Psoas muscle (tissue), 8 donors: ENCODE results near the gene CYP27B1. TPM values are rescaled to one million over a fixed set of nuclear protein-coding genes. Genes with fewer than 3 reads are reported as not detected.
A peak's percentile ranks its signal among the peaks of the same experiment; 100 is the strongest.

Source experiments
- ATAC-seq, 4 donors: fragments of 200-7000 bp; cut with Tn5 transposase; one replicate each; pipeline ENCODE4 v1.9.1; 2020; ENCODE audit warnings: moderate library complexity in 3 of 4, mild to moderate bottlenecking in 2 of 4
- DNase-seq, 2 donors: peaks; one replicate each; pipeline ENCODE4 v3.0.0-alpha.2; 2020
- H3K27ac ChIP-seq: fragments of 200-600 bp; one replicate; pipeline ENCODE4 v1.8.0; 2022
- H3K27me3 ChIP-seq, 3 donors: fragments of 200-600 bp in 1 of 3; one replicate each; pipeline versions ENCODE4 v1.6.1 to v1.8.0; 2013 to 2022; ENCODE audit warnings: low read length in 2 of 3, mild to moderate bottlenecking in 2 of 3, moderate library complexity in 1 of 3; ENCODE audit not compliant: insufficient read depth in 3 of 3
- H3K36me3 ChIP-seq, 2 donors: fragments of 200-600 bp in 1 of 2; one replicate each; pipeline versions ENCODE4 v1.6.1 to v1.8.0; 2013 to 2022; ENCODE audit warnings: low read depth in 1 of 2, mild to moderate bottlenecking in 1 of 2, moderate library complexity in 1 of 2; ENCODE audit not compliant: insufficient read depth in 1 of 2
- H3K4me1 ChIP-seq: fragments of 200-600 bp; one replicate; pipeline ENCODE4 v1.8.0; 2022
- H3K4me3 ChIP-seq: fragments of 200-600 bp; one replicate; pipeline ENCODE4 v1.8.0; 2022; ENCODE audit warnings: mild to moderate bottlenecking
- H3K9me3 ChIP-seq: fragments of 200-600 bp; one replicate; pipeline ENCODE4 v1.8.0; 2022
- WGBS, 3 donors: extraction: QIAGEN DNeasy Blood & Tissue Kit; methylation state at CpG; one replicate each; pipeline versions ENCODE4 v1.1.6 to v1.1.7; 2013; 5-methylcytosine and 5-hydroxymethylcytosine counted together
- intact Hi-C, 2 donors: fragments of 100-400 bp; cut with DNase I; formaldehyde crosslinking; loops; one replicate each; pipeline versions ENCODE4 v1.11.0 to v1.14.2; 2022
- polyA plus RNA-seq, 3 donors: library from polyadenylated mRNA; stranded (reverse); fragments of 200-250 nt; gene quantifications; one replicate each; pipeline ENCODE4 v1.2.3, GENCODE V29; 2013
- total RNA-seq, 4 donors: library from RNA; stranded (reverse); fragmentation: NEBNext Ultra II Directional in 2 of 4; extraction: Animal tissue kit (Norgen Biotek cat#: 25700) in 2 of 4; gene quantifications; one replicate each; pipeline versions ENCODE4 v1.2.1 to v1.2.4, GENCODE V29; 2021 to 2023
- TF ChIP-seq, protein P1 (sequence below): fragments of 200-600 bp; IDR thresholded peaks from one replicate; pipeline ENCODE4 v1.8.0; 2022; ENCODE audit warnings: antibody characterized with exemption
- donor health status: healthy with polysubstance abuse.
- donor health status: DM: no; HTN: no; CAD: no; lungs with moderate emphysema.
- donor health status: Bipolar disorder and iron deficiency.
- donor health status: healthy.
- donor health status: DM: yes; HTN: yes; CAD: no.
- donor health status: DM: no; HTN: no; CAD: no.
- donor health status: DM: no; HTN: no; CAD: no.
- donor health status: DM: yes; HTN: yes; CAD: no.

The CYP27B1 gene
- total and polyA plus RNA-seq, 7 donors: 0.06 to 0.54 (median 0.42) TPM; not detected in 2

GRCh38 chr12:57813971-57814772 lies 47.3 kb upstream of the CYP27B1 start:
- Histone ChIP-seq H3K4me1 (peaks cover 24% of the 10 kb centered on the region), H3K27me3 (no peaks in the 10 kb centered on the region), H3K9me3 (no peaks in the 10 kb centered on the region), H3K27ac (no peak overlapping the region), H3K36me3 (peaks cover 0 to 58% of the 10 kb centered on the region in 2 donors), H3K4me3 (no peak overlapping the region)
- intact Hi-C loops: no loop called here
- TF ChIP-seq, protein P1, sequence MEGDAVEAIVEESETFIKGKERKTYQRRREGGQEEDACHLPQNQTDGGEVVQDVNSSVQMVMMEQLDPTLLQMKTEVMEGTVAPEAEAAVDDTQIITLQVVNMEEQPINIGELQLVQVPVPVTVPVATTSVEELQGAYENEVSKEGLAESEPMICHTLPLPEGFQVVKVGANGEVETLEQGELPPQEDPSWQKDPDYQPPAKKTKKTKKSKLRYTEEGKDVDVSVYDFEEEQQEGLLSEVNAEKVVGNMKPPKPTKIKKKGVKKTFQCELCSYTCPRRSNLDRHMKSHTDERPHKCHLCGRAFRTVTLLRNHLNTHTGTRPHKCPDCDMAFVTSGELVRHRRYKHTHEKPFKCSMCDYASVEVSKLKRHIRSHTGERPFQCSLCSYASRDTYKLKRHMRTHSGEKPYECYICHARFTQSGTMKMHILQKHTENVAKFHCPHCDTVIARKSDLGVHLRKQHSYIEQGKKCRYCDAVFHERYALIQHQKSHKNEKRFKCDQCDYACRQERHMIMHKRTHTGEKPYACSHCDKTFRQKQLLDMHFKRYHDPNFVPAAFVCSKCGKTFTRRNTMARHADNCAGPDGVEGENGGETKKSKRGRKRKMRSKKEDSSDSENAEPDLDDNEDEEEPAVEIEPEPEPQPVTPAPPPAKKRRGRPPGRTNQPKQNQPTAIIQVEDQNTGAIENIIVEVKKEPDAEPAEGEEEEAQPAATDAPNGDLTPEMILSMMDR: no peak
- ATAC-seq (peak; percentile 31 to 67 (median 58)), DNase-seq (peak; percentile 47 to 64)
- WGBS, 3 donors: 46 to 62% (median 47%) methylated on average over 16 to 17 of the region's 17 CpGs

DNA sequence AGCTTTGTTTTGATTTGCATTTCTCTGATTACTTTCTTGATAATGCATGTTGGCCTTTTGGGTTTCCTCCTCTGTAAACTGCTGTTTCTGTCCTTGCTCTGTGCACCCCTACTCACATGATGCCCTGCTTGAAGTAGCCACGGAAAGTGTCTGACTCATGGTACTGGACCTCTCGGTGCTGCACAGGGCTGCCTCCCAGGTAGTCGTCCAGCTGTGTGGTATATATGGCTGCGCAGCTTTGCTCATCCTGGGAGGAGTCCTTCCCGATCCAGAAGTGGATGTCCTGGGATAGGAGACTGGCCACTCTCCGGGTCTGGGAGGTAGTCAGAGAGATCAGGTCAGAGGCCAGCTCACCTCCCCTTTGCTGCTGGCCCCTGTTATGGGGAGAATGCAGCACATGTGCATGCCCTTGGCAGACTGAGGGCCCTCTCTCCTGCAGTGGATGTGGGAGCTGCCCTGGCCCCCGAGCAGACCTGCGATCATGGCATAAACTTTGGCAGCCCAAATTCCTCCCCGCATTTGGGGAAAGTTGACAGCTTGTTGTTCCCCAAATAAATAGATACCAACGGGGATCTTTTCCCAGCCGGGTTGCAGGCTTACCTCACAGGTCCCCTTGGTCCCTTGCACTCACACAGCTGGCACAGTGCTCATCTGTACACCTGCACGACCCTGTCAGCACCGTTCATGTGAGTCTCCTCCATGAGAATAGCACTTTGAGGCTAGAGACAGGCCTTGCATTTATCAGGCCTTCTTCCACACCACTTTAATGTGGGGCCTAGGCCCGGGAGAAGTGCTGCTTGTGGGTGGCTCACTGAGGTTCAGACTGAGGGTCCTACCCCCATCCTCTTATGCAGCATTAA lies 46.5 kb upstream of the CYP27B1 start:
- no peak for ATAC-seq
- Histone ChIP-seq H3K27me3 (no peaks in the 10 kb centered on the region), H3K4me3 (no peak overlapping the region), H3K36me3 (peaks cover 0 to 58% of the 10 kb centered on the region in 2 donors), H3K9me3 (no peaks in the 10 kb centered on the region), H3K27ac (no peak overlapping the region), H3K4me1 (peaks cover 24% of the 10 kb centered on the region)
- WGBS, 3 donors: 77 to 82% (median 78%) methylated on average over 14 of the region's 14 CpGs
- intact Hi-C loops: no loop called here
- TF ChIP-seq, protein P1: no peak
- DNase-seq: no peak

DNA sequence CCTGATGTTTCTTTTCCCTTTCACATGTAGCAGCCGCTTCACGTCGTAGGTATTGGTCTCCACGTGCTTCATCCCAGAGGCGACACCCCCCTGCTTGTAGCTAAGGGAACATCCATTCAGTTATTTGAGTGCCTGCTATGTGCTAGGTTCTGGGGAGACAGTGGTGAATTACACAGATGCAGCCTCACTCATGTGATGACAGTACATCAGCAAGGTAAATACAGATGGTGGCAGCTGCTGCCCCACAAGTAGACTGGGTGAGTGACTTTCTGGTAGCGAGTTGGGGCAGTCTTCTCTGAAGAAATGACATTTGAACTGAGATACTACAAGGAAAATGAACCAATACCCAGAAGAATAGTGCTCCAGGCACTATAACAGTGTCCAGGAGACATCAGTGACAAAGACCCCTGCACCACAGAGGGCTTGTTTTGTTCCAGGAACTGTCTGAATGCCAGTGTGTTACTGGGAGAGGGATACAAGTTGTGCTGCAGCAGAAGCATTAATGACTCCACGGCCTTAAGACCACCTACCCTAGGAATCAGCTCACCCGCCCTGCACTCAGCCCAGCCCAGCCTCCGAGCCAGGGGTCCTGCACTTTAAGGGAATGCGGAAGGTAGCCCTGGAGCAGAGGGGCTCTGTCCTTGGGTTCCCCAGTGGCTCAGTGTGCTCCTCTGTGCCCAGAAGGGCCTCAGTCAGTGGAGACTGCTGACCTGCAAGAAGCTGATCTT lies 44.3 kb upstream of the CYP27B1 start:
- TF ChIP-seq, protein P1: no peak
- ATAC-seq (no peak), DNase-seq (no peak)
- Histone ChIP-seq H3K36me3 (peaks cover 0 to 75% of the 10 kb centered on the region in 2 donors), H3K4me1 (peaks cover 12% of the 10 kb centered on the region), H3K9me3 (no peaks in the 10 kb centered on the region), H3K4me3 (no peak overlapping the region), H3K27me3 (no peaks in the 10 kb centered on the region), H3K27ac (no peak overlapping the region)
- 84 to 91% (median 89%) methylated on average over 10 of the region's 10 CpGs for WGBS, 3 donors
- intact Hi-C loops: no loop called here

- H3K36me3 ChIP-seq: peaks cover 0 to 83% of the 10 kb centered on the region in 2 donors
- H3K4me3 ChIP-seq: no peak overlapping the region
- H3K27ac ChIP-seq: no peak overlapping the region
- no peaks in the 10 kb centered on the region for H3K9me3 ChIP-seq
- TF ChIP-seq, protein P1: no peak
- intact Hi-C loops: no loop called here
- WGBS, 3 donors: 72 to 90% (median 80%) methylated on average over 5 of the region's 5 CpGs
- DNase-seq (no peak), ATAC-seq (no peak)
- no peaks in the 10 kb centered on the region for H3K27me3 ChIP-seq
- H3K4me1 ChIP-seq: peaks cover 11% of the 10 kb centered on the region
Measured at GRCh38 chr12:57810450-57810849, 43.6 kb upstream of the CYP27B1 start.
